ENCODE results near the gene SLC2A10. TPM values are rescaled to one million over a fixed set of nuclear protein-coding genes. Genes with fewer than 3 reads are reported as not detected.

The SLC2A10 gene
- total and polyA plus RNA-seq, 2 donors, result 12.0 to 36.6 TPM

DNA sequence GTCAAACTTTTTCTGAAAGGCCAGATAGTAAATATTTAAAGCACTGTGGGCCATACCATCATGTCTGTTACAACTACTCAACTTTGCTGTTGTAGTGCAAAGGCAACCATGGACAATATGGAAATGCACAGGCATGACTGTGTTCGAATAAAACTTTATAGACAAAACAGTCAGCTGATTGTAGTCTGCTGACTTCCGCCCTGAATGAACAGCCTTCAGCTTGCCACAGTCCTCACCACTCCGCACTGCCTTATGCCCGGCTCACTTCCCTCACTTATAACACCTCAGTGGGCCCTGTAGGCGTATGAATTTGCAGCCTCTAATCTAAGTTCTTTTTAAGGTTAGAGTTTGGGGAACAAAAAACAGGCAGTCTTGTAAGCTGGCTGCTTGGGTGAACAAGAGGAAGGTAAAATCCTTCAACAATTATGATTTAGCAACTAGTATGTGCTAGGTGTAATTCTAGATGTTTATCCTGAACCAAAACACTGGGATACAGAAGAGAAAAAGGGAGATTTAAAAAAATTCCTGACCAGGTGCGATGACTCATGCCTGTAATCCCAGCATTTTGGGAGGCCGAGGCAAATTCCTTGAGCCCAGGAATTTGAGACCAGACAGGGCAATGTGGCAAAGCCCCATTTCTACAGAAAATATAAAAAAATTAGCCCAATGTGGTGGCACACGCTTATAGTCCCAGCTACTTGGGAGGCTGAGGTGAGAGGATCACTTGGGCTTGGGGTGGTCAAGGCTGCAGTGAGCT, 6.8 kb upstream of the SLC2A10 start:
- no peaks in the 10 kb centered on the region for H3K36me3 ChIP-seq (ENCODE audit: insufficient read depth)
- H3K4me1 ChIP-seq (ENCODE audit: insufficient read depth), result no peaks in the 10 kb centered on the region
- no peak overlapping the region for H3K4me3 ChIP-seq (ENCODE audit: low read depth, low read length)
- DNase-seq (ENCODE audit: extremely low spot score), result no peak
- no peak overlapping the region for H3K27ac ChIP-seq (ENCODE audit: low read depth)
- WGBS, result 91% methylated on average over 8 of the region's 8 CpGs

DNA sequence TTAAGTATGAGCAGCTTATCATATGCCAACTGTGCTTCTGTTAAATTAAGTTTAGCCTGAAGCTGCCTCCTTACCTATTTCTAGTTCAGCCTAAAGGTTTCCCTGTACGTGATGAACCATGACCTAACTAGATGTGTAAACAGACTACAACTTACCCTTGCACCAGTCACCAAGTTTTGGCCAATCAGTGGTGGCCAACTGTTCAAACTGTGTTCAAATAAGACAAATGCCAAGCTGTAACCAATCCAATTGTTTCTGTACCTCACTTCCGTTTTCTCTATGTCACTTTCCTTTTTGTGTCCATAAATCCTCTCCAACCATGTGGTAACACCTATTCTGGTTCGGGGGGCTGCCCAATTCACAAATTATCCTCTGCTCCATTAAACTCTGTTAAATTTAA, 6.0 kb upstream of the SLC2A10 start:
- whole genome bisulfite sequencing, result 73% methylated on average over 3 of the region's 3 CpGs
- H3K27ac ChIP-seq (ENCODE audit: low read depth), result no peak overlapping the region
- no peak overlapping the region for H3K4me3 ChIP-seq (ENCODE audit: low read depth, low read length)
- H3K4me1 ChIP-seq (ENCODE audit: insufficient read depth), result no peaks in the 10 kb centered on the region
- no peak for DNase-seq (ENCODE audit: extremely low spot score)
- no peaks in the 10 kb centered on the region for H3K36me3 ChIP-seq (ENCODE audit: insufficient read depth)

DNA sequence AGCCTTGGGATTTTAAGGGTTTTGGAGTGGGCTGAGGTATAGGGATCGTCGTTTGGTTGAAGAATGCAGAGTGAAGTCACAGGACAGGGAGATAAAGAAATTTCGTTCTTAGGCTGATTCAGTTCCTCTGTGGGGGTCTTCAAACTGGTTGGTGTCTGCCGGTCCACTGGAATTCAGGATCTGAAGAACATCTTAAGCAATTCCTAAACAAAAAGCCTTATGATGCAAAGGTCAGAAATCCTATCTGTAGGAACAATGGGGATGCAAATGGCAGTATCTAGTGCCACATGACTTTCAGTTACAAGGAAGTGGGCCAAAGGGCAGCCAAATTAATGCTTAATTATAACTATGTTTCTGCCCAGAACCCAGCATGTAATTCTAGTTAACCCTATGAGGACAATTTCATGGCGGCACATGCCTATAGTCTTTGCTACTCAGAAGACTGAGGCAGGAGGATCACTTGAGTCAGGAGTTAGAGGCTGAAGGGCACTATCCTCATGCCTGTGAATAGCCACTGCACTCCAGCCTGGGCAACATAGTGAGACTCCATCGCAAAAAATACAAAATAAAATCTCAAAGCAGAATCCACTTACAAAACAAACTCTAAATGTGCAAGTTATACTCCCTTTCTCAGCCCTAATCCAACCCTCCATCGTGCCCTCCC, 4.6 kb upstream of the SLC2A10 start:
- no peaks in the 10 kb centered on the region for H3K36me3 ChIP-seq (ENCODE audit: insufficient read depth)
- no peak overlapping the region for H3K4me3 ChIP-seq (ENCODE audit: low read depth, low read length)
- WGBS, result 49% methylated on average over 7 of the region's 7 CpGs
- H3K4me1 ChIP-seq (ENCODE audit: insufficient read depth), result no peaks in the 10 kb centered on the region
- no peak for DNase-seq (ENCODE audit: extremely low spot score)
- H3K27ac ChIP-seq (ENCODE audit: low read depth), result no peak overlapping the region

DNA sequence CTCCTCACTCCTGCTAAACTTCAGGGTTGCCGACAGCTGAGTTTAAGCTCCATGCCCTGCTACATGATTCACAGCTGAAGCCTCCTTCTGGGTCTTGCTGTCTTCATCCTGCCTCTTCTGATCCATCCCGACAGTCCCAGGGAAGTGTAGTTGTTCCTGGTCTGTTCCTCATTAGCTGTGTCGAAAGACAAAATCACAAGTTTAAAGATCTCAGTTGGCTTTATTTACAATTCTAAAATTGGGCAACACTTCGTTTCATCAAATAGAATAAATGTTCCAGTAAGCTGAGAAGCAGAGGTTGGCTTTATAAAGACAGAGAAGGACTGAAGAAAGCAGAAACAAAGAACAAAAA, 4.1 kb upstream of the SLC2A10 start:
- Histone ChIP-seq H3K4me1 (ENCODE audit: insufficient read depth) (no peaks in the 10 kb centered on the region), H3K36me3 (ENCODE audit: insufficient read depth) (no peaks in the 10 kb centered on the region), H3K27ac (ENCODE audit: low read depth) (no peak overlapping the region), H3K4me3 (ENCODE audit: low read depth, low read length) (no peak overlapping the region)
- no peak for DNase-seq (ENCODE audit: extremely low spot score)
- 42% methylated on average over 4 of the region's 4 CpGs for WGBS

DNA sequence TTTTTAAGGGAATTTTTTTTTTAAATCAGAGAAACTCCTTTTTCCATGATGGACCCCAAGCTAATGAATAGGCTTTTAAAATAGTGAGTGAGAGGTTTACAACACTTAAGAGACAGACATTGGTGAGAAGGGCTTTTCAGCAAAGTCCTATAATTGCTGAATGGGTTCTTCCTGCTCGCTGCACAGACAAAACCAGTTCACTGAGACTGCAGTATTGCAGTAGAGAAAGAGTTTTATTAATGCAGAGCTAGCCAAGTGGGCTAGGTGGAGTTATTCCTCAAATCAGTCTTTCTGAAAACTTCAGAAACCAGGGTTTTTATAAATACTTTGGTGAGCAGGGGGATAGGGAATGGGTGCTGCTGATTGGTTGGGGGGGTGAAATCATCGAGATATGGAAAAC, 3.2 kb upstream of the SLC2A10 start:
- 94% methylated on average over 2 of the region's 2 CpGs for WGBS
- DNase-seq (ENCODE audit: extremely low spot score), result no peak
- Histone ChIP-seq H3K27ac (ENCODE audit: low read depth) (no peak overlapping the region), H3K4me3 (ENCODE audit: low read depth, low read length) (no peak overlapping the region), H3K36me3 (ENCODE audit: insufficient read depth) (no peaks in the 10 kb centered on the region), H3K4me1 (ENCODE audit: insufficient read depth) (no peaks in the 10 kb centered on the region)

DNA sequence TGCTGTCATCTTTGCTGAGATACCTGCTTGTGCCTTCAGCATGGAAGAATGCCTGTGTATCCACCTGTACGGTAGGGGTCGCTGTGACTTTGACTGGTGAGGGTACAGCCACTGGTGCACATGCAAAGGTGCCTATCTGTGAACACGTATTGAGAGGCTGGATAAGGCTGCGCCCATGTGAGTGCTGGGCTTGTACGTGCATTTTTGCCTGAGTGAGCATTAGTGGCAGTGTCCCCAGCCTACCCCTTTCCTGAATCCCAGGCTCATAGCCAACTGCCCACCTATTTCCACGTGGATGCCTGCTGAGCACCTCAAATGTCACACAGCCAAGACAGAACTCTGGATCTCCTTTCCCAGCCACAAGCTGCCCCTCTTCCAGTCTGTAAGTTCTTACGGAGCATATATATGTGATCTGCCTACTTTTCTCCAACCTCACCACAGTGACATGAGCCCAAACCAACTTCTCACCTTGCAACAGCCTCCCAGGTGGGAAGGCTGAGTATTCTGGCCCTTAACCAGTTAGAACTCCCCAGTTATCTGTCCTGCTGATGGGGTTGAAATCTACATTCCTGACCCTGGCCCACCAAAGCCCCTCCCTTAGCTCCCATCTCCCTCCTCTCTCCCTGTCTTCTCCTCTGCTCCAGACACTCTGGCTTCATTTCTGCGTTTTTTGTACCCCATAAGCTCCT, 1.1 kb upstream of the SLC2A10 start:
- no peaks in the 10 kb centered on the region for H3K36me3 ChIP-seq (ENCODE audit: insufficient read depth)
- 62% methylated on average over 8 of the region's 8 CpGs for WGBS
- no peak overlapping the region for H3K4me3 ChIP-seq (ENCODE audit: low read depth, low read length)
- no peak for DNase-seq (ENCODE audit: extremely low spot score)
- peak overlapping the region; percentile 95 for H3K27ac ChIP-seq (ENCODE audit: low read depth)
- no peaks in the 10 kb centered on the region for H3K4me1 ChIP-seq (ENCODE audit: insufficient read depth)

DNA sequence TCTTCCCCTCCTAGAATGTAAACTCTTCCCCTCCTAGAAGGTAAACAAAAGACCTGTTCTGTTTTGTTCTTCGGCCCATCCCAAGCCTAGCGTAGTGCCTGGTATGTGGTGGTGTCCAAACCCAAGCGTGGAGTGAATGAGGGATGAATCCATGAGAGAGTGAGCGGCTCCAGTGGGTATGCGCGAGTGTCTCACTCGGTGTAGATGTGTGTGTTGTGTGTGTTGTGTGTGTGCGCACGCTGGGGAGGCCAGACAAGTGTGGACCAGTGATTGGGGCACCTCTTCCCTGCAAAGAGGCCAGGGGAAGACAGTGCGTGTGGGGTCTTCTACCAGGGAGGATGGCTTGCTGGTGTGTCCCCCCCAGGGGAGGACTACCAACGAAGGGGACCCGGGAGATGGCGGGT, 392 bp upstream of the SLC2A10 start:
- DNase-seq (ENCODE audit: extremely low spot score), result no peak

DNA sequence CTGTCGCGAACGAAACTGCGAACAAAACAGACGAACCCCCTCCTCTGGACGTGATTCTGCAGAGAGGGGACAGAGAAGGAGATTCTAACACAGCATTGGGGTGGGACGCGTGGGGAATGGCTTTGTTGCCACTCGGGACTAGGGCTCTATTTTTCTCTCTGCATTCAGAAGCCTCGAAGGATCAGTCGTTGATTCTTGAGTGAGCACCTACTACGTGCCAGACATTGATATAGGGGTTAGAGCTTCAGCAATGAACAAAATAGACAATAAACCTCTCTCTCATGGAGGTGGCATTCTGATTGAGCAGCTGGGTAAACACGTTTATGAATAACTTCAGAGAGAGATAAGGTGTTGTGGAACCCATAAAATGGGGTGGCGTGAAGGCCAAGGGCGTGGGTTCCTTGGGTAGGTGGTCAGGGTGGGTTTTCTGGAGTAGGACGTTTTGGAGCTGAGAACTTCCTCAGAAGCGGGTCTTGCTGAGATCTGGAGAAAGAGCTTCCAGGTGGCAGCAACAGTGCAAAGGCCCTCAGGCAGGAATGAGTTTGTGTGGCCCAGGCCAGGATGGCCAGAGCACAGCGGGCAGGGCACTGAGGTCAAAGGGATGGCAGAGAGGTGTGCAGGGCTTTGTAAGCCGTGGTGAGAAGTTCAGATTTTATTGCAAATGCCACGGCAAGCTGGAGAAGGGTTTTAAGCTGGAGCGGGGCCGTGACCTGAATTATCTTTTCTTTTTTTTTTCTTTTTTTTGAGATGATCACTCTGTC, 884 bp downstream of the SLC2A10 start:
- H3K4me3 ChIP-seq (ENCODE audit: low read depth, low read length), result peak overlapping the region; percentile 65
- no peaks in the 10 kb centered on the region for H3K4me1 ChIP-seq (ENCODE audit: insufficient read depth)
- peak overlapping the region; percentile 95 for H3K27ac ChIP-seq (ENCODE audit: low read depth)
- DNase-seq (ENCODE audit: extremely low spot score), result no peak
- WGBS, result 33% methylated on average over 22 of the region's 22 CpGs
- H3K36me3 ChIP-seq (ENCODE audit: insufficient read depth), result no peaks in the 10 kb centered on the region

More for the DNA sequence above, 392 bp upstream of the SLC2A10 start:
- WGBS, result 33% methylated on average over 13 of the region's 13 CpGs
- Histone ChIP-seq H3K4me1 (ENCODE audit: insufficient read depth) (no peaks in the 10 kb centered on the region), H3K4me3 (ENCODE audit: low read depth, low read length) (peak overlapping the region; percentile 65), H3K27ac (ENCODE audit: low read depth) (peak overlapping the region; percentile 95), H3K36me3 (ENCODE audit: insufficient read depth) (no peaks in the 10 kb centered on the region)

DNA sequence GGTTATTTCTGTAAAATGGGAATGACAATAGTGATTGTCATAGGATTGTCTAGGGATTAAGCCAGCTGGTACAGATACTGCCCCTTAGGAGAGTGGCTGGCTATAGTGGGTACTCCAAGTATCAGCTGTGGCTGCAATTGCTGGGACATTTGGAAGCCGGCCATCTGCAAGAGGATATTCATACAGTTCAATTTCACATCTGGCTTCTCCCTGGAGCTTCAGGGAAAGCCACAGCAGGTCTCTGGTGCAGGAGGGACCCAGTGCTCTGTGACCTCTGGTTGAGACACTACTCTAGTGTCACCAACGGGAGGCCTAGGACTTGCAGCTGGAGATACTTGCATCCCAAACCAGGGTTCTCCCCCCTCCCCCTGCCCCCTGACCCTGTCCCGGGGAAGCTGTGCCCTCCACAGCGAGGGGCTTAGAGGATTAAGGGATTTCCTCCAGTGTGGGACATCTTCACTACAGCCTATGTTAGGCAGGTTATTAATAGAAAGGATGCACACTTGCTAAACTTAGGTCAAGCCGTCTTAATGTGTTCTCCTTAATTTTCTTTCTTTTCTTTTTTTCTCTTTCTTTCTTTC, 2.7 kb downstream of the SLC2A10 start:
- DNase-seq (ENCODE audit: extremely low spot score), result no peak

DNA sequence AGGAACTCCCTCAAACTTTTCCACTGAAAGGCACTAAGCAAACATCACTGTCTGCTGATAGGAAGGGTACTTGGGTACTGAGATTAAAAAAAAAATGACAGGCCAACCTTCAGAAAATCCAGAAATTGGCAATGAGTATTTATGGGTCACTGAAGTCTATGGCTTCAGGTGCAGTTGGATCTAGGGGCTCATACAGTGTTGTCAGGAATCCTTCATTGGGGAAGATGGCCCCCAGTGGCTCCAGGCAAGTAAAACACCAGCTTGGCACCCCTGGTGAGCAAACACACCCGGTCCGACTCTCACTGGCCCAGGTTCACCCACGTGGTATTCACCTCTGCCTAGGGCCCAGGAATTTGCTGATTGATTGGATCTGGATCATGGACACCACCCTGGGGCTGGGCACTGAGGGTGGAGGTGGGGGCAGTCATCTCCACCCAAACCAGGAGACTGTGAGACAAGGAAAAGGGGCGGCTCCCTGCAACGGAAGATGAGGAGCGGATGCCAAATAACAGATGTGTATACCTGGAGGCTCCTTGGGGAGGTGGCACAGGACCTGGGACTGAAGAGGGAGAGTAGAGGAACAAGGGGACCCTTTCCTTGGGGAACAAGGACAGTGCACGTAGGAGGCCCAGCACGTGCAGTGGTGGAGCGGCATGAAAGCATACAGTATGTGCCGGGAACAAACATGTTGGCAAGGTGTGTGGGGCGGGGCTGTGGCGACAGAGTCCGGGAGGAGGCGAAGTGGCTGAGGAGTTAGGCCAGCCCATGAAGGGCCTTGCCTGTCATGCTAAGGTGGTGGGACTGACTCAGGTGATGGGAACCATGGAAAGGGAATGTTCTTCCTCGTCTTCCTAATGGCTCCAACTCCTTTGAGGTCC, 4.7 kb downstream of the SLC2A10 start:
- H3K4me1 ChIP-seq (ENCODE audit: insufficient read depth), result no peaks in the 10 kb centered on the region
- no peak overlapping the region for H3K27ac ChIP-seq (ENCODE audit: low read depth)
- 92% methylated on average over 15 of the region's 15 CpGs for WGBS
- H3K4me3 ChIP-seq (ENCODE audit: low read depth, low read length), result no peak overlapping the region
- no peak for DNase-seq (ENCODE audit: extremely low spot score)
- no peaks in the 10 kb centered on the region for H3K36me3 ChIP-seq (ENCODE audit: insufficient read depth)

More for the DNA sequence above, 2.7 kb downstream of the SLC2A10 start:
- no peaks in the 10 kb centered on the region for H3K4me1 ChIP-seq (ENCODE audit: insufficient read depth)
- no peak overlapping the region for H3K27ac ChIP-seq (ENCODE audit: low read depth)
- no peaks in the 10 kb centered on the region for H3K36me3 ChIP-seq (ENCODE audit: insufficient read depth)
- 63% methylated on average over 5 of the region's 5 CpGs for WGBS
- H3K4me3 ChIP-seq (ENCODE audit: low read depth, low read length), result no peak overlapping the region

DNA sequence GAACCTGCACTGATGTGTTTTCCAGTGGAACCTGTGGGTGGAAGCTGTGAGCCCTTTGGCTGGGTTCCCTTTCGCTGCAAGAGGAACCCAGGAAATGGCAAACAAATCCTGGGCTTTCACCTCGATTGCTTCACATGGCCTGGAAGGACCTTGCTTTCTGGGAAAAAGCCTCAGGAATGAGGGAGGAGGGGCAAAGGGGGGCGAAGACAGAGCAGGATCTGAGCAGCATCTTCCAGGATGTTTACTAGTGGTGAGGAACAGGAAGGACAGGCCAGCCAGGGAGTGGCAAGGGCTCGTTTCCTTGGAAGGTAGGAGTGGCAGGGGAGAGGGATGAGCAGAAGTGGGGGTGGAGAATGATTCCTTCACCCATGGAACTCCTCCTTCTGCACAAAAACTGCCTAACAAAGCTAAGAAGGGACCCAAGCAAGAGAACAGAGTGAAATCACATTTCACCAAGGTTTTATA, 5.9 kb downstream of the SLC2A10 start:
- WGBS, result 25% methylated on average over 4 of the region's 4 CpGs
- no peak for DNase-seq (ENCODE audit: extremely low spot score)
- H3K4me1 ChIP-seq (ENCODE audit: insufficient read depth), result no peaks in the 10 kb centered on the region
- H3K36me3 ChIP-seq (ENCODE audit: insufficient read depth), result no peaks in the 10 kb centered on the region
- no peak overlapping the region for H3K4me3 ChIP-seq (ENCODE audit: low read depth, low read length)
- H3K27ac ChIP-seq (ENCODE audit: low read depth), result no peak overlapping the region

DNA sequence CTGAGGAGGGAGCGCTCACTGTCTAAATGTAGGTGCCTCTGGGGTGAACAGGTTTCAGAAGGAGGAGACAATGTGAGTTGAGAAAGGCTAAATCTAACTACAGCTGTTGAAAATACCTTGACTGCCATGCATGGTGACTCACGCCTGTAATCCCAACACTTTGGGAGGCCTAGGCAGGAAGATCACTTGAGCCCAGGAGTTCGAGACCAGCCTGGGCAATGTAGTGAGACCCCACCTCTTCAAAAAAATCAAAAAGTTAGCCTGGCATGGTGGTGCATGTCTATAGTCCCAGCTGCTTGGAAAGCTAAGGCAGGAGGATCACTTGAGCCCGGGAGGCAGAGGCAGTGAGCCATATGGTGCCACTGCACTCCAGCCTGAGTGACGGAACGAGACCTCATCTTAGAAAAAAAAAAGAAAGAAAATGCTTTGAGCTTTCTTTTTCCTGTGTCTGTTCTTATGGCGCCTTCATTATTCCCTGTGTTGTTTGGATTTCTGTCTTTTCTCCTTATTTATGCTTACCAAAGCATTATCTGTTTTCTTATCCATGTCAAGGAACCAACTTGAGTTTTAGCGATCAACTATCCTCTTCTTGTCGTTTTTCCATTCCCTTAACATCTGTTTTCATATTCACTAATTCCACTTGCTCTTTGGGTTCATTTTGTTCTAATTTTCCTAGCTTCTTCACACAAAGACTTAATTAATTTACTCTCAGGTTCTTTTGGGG, 8.5 kb downstream of the SLC2A10 start:
- no peak for DNase-seq (ENCODE audit: extremely low spot score)
- Histone ChIP-seq H3K27ac (ENCODE audit: low read depth) (no peak overlapping the region), H3K4me3 (ENCODE audit: low read depth, low read length) (no peak overlapping the region), H3K4me1 (ENCODE audit: insufficient read depth) (no peaks in the 10 kb centered on the region), H3K36me3 (ENCODE audit: insufficient read depth) (no peaks in the 10 kb centered on the region)
- WGBS, result 95% methylated on average over 9 of the region's 9 CpGs

Data from urinary bladder (tissue), 4 donors.